CD4-positive, alpha-beta T cell (primary cell): Measurements from ENCODE around the gene MACROD2. TPM values are rescaled to one million over a fixed set of nuclear protein-coding genes. Genes with fewer than 3 reads are reported as not detected.

Source experiments
- ATAC-seq: fragments of 200-7000 bp; cut with Tn5 transposase; one replicate; pipeline ENCODE4 v1.10.0; 2022; ENCODE audit warnings: mild to moderate bottlenecking; ENCODE audit not compliant: poor library complexity
- CTCF ChIA-PET: fragments of 350-600 bp; sonication (Branson Sonifier 250); formaldehyde crosslinking; loops from one replicate; lab custom pipeline; 2021; ENCODE audit warnings: antibody characterized with exemption, inconsistent platforms; lab: Charles Lee
- POLR2A ChIA-PET: fragments of 350-600 bp; sonication (Branson Sonifier 250); formaldehyde crosslinking; loops from one replicate; lab custom pipeline; 2021; ENCODE audit warnings: antibody characterized with exemption, inconsistent platforms; lab: Charles Lee
- DNase-seq, 14 experiments: peaks; one replicate each; pipeline ENCODE4 v3.0.0-alpha.2; 2013 to 2020; ENCODE audit warnings: mixed read lengths in 2 of 14
- H3K27ac ChIP-seq, 2 donors: one replicate each; pipeline versions ENCODE4 v1.5.1 to v1.7.0; 2013; ENCODE audit warnings: low read length in 2 of 2, low read depth in 1 of 2, mild to moderate bottlenecking in 1 of 2
- H3K27me3 ChIP-seq, 2 experiments: 1 replicate in 1 of 2; 2 replicates in 1 of 2; pipeline versions ENCODE4 v1.6.1 to v1.7.0; 2013; ENCODE audit warnings: low read length in 2 of 2, control low read depth in 1 of 2, mild to moderate bottlenecking in 1 of 2, moderate library complexity in 1 of 2; ENCODE audit not compliant: insufficient read depth in 2 of 2, control insufficient read depth in 1 of 2
- H3K36me3 ChIP-seq: one replicate; pipeline ENCODE4 v1.6.1; 2013; ENCODE audit warnings: low read length, control low read depth; ENCODE audit not compliant: insufficient read depth
- H3K4me1 ChIP-seq: one replicate; pipeline ENCODE4 v1.6.1; 2013; ENCODE audit warnings: low read length, control low read depth; ENCODE audit not compliant: insufficient read depth
- H3K4me3 ChIP-seq: one replicate; pipeline ENCODE4 v1.5.1; 2013; ENCODE audit warnings: mild to moderate bottlenecking, low read length, moderate library complexity
- H3K9me3 ChIP-seq, 2 experiments: 1 replicate in 1 of 2; 2 replicates in 1 of 2; pipeline versions ENCODE4 v1.6.1 to v1.7.0; 2013; ENCODE audit warnings: low read length in 2 of 2, mild to moderate bottlenecking in 2 of 2, control low read depth in 1 of 2, moderate library complexity in 1 of 2; ENCODE audit not compliant: control insufficient read depth in 1 of 2, insufficient read depth in 1 of 2
- H3K27ac Mint-ChIP-seq: one replicate; pipeline ENCODE4 v1.8.0; 2020; ENCODE audit warnings: mixed read lengths
- H3K27me3 Mint-ChIP-seq: one replicate; pipeline ENCODE4 v1.8.0; 2021; ENCODE audit warnings: mixed read lengths
- H3K36me3 Mint-ChIP-seq: one replicate; pipeline ENCODE4 v1.8.0; 2021; ENCODE audit warnings: low read depth, mixed read lengths
- H3K4me1 Mint-ChIP-seq: one replicate; pipeline ENCODE4 v1.8.0; 2021; ENCODE audit warnings: low read depth, mixed read lengths
- H3K4me3 Mint-ChIP-seq: one replicate; pipeline ENCODE4 v1.8.0; 2020; ENCODE audit warnings: mild to moderate bottlenecking, mixed read lengths
- H3K9me3 Mint-ChIP-seq: one replicate; pipeline ENCODE4 v1.8.0; 2020; ENCODE audit warnings: mixed read lengths
- CTCF ChIP-seq: fragments of 200-600 bp; IDR thresholded peaks from one replicate; pipeline ENCODE4 v1.8.0; 2022; ENCODE audit warnings: antibody characterized with exemption, mild to moderate bottlenecking
- intact Hi-C, 2 experiments: fragments of 100-400 bp; cut with DNase I in 1 of 2; cut with micrococcal nuclease in 1 of 2; formaldehyde crosslinking; loops; one replicate each; pipeline versions ENCODE4 v1.15.1 to v1.9.0; 2023 to 2025; cut with DNase I, micrococcal nuclease
- total RNA-seq, 174 experiments: library from RNA in 2 of 174; stranded (reverse) in 2 of 174; gene quantifications; one replicate each; pipeline ENCODE4 v1.2.3 and lab custom pipeline; 2021 to 2026

The MACROD2 gene
- total RNA-seq, 2 experiments from 2014 or later, result not detected

- CTCF ChIA-PET, result no interaction called here
- TF ChIP-seq CTCF, result no peak
- POLR2A ChIA-PET, result no interaction called here
- Histone ChIP-seq H3K4me3 (no peak overlapping the region), H3K36me3 (no peaks in the 10 kb centered on the region), H3K4me1 (no peaks in the 10 kb centered on the region), H3K27me3 (no peaks in the 10 kb centered on the region), H3K27ac (no peak overlapping the region), H3K9me3 (peaks cover 0 to 5% of the 10 kb centered on the region in 2 experiments)
- no peaks in the 10 kb centered on the region for H3K27me3 Mint-ChIP-seq
- DNase-seq, result no peak
- H3K4me3 Mint-ChIP-seq, result no peak overlapping the region
- no peaks in the 10 kb centered on the region for H3K4me1 Mint-ChIP-seq
- intact Hi-C loops, result no loop called here
- no peaks in the 10 kb centered on the region for H3K36me3 Mint-ChIP-seq
- no peak overlapping the region for H3K27ac Mint-ChIP-seq
- no peak for ATAC-seq
- H3K9me3 Mint-ChIP-seq, result no peaks in the 10 kb centered on the region
Measured at GRCh38 chr20:15239542-15240206, 1244.4 kb downstream of the MACROD2 start.

GRCh38 chr20:15240801-15241200 lies 1245.5 kb downstream of the MACROD2 start:
- Histone ChIP-seq H3K27me3 (no peaks in the 10 kb centered on the region), H3K4me1 (no peaks in the 10 kb centered on the region), H3K36me3 (no peaks in the 10 kb centered on the region), H3K27ac (no peak overlapping the region), H3K4me3 (no peak overlapping the region), H3K9me3 (peaks cover 0 to 5% of the 10 kb centered on the region in 2 experiments)
- Mint-ChIP-seq H3K36me3 (no peaks in the 10 kb centered on the region), H3K4me3 (no peak overlapping the region), H3K9me3 (no peaks in the 10 kb centered on the region), H3K27me3 (no peaks in the 10 kb centered on the region), H3K4me1 (no peaks in the 10 kb centered on the region), H3K27ac (no peak overlapping the region)
- ATAC-seq, result no peak
- no peak for TF ChIP-seq CTCF
- intact Hi-C loops, result no loop called here
- ChIA-PET CTCF (no interaction called here), POLR2A (no interaction called here)
- no peak for DNase-seq

- no peak for TF ChIP-seq CTCF
- Histone ChIP-seq H3K9me3 (peaks cover 0 to 5% of the 10 kb centered on the region in 2 experiments), H3K4me3 (no peak overlapping the region), H3K4me1 (no peaks in the 10 kb centered on the region), H3K27me3 (no peaks in the 10 kb centered on the region), H3K36me3 (no peaks in the 10 kb centered on the region), H3K27ac (no peak overlapping the region)
- ATAC-seq (no peak), DNase-seq (no peak)
- Mint-ChIP-seq H3K36me3 (no peaks in the 10 kb centered on the region), H3K27ac (no peak overlapping the region), H3K4me3 (no peak overlapping the region), H3K4me1 (no peaks in the 10 kb centered on the region), H3K9me3 (no peaks in the 10 kb centered on the region), H3K27me3 (no peaks in the 10 kb centered on the region)
- ChIA-PET POLR2A (no interaction called here), CTCF (no interaction called here)
- intact Hi-C loops, result no loop called here
Measured at GRCh38 chr20:15241681-15242080, 1246.4 kb downstream of the MACROD2 start.
